Endothelial cell of umbilical vein (primary cell): ENCODE measurements around the gene NCMAP.

Experiments used
- EZH2 ChIP-seq: IDR thresholded peaks from 2 replicates; pipeline ENCODE4 v1.6.1; 2012; ENCODE audit warnings: borderline replicate concordance, low read depth, mild to moderate bottlenecking, moderate library complexity, low read length, inconsistent platforms; ENCODE audit not compliant: severe bottlenecking
- MYC ChIP-seq: IDR thresholded peaks from one replicate; pipeline ENCODE4 v1.6.1; 2011; ENCODE audit warnings: mild to moderate bottlenecking, low read depth, low read length
- POLR2AphosphoS5 ChIP-seq: IDR thresholded peaks from 2 replicates; pipeline ENCODE4 v1.6.1; 2012; ENCODE audit warnings: low read depth, mild to moderate bottlenecking, control low read depth, low read length, moderate library complexity; ENCODE audit not compliant: insufficient read depth
- TF ChIP-seq, protein P1 (sequence below), 2 donors: IDR thresholded peaks; 1 replicate in 1 of 2; 2 replicates in 1 of 2; pipeline ENCODE4 v1.5.1; 2011; ENCODE audit warnings: low read length in 2 of 2, mild to moderate bottlenecking in 2 of 2, moderate library complexity in 2 of 2, control low read depth in 1 of 2, inconsistent platforms in 1 of 2, low read depth in 1 of 2; ENCODE audit not compliant: insufficient read depth in 1 of 2; ENCODE audit errors: extremely low read depth in 1 of 2

DNA sequence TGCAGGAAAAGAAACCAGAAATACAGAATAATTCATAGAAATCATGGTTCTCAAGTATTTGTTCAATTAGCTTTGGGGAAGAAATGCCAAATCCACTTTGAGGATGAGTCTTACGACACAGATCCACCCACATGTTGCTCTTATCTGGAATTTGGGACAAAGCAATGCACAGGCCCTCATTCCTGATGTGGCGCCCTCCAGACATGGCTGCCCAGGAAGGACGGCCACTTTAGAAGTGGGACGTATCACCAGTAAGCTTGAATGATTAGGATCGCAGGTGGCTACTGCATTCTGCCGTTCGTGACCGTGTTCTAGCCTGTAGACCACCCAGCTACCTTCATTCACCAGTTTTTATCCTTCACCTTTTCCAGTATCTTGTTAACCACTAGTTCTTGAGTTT is 20.1 kb upstream of the NCMAP start:
- TF ChIP-seq EZH2 (no peak), MYC (no peak), POLR2AphosphoS5 (no peak)
- TF ChIP-seq, protein P1, sequence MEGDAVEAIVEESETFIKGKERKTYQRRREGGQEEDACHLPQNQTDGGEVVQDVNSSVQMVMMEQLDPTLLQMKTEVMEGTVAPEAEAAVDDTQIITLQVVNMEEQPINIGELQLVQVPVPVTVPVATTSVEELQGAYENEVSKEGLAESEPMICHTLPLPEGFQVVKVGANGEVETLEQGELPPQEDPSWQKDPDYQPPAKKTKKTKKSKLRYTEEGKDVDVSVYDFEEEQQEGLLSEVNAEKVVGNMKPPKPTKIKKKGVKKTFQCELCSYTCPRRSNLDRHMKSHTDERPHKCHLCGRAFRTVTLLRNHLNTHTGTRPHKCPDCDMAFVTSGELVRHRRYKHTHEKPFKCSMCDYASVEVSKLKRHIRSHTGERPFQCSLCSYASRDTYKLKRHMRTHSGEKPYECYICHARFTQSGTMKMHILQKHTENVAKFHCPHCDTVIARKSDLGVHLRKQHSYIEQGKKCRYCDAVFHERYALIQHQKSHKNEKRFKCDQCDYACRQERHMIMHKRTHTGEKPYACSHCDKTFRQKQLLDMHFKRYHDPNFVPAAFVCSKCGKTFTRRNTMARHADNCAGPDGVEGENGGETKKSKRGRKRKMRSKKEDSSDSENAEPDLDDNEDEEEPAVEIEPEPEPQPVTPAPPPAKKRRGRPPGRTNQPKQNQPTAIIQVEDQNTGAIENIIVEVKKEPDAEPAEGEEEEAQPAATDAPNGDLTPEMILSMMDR (IDR thresholded peaks at IDR 0.05; ENCODE audit: extremely low read depth in 1 of 2, insufficient read depth in 1 of 2, low read depth in 1 of 2, low read length in 2 of 2) = no peak
